Smooth muscle cell (in vitro differentiated cells): ENCODE results near the gene MYO5B. TPM values are rescaled to one million over a fixed set of nuclear protein-coding genes. Genes with fewer than 3 reads are reported as not detected.

ENCODE experiments used
- DNase-seq: peaks from one replicate; lab custom pipeline; 2025; ENCODE audit not compliant: unreplicated experiment; lab: John Stamatoyannopoulos, UW
- H2AFZ ChIP-seq: fragments of 200-600 bp; sonication (generic); 2 replicates; pipeline ENCODE4 v1.6.0; 2016; ENCODE audit warnings: antibody characterized with exemption, low read depth, mild to moderate bottlenecking
- H3F3A ChIP-seq: fragments of 200-600 bp; sonication (generic); 2 replicates; pipeline ENCODE4 v1.6.0; 2017; ENCODE audit warnings: antibody characterized with exemption, low read depth
- H3K27ac ChIP-seq: fragments of 200-600 bp; sonication (generic); 2 replicates; pipeline ENCODE4 v1.5.1; 2016; ENCODE audit warnings: low read depth, mild to moderate bottlenecking
- H3K27me3 ChIP-seq: fragments of 200-600 bp; sonication (generic); 2 replicates; pipeline ENCODE4 v1.6.1; 2016; ENCODE audit warnings: low read depth, mild to moderate bottlenecking
- H3K36me3 ChIP-seq: fragments of 200-600 bp; sonication (generic); 2 replicates; pipeline ENCODE4 v1.5.1; 2016; ENCODE audit warnings: low read depth
- H3K4me1 ChIP-seq: fragments of 200-600 bp; sonication (generic); 2 replicates; pipeline ENCODE4 v1.5.1; 2016; ENCODE audit warnings: low read depth
- H3K4me2 ChIP-seq: fragments of 200-600 bp; sonication (generic); 2 replicates; pipeline ENCODE4 v1.6.0; 2016; ENCODE audit warnings: mild to moderate bottlenecking
- H3K4me3 ChIP-seq: fragments of 200-600 bp; sonication (generic); 2 replicates; pipeline ENCODE4 v1.5.1; 2016; ENCODE audit warnings: mild to moderate bottlenecking
- H3K79me2 ChIP-seq: fragments of 200-600 bp; sonication (generic); 2 replicates; pipeline ENCODE4 v1.6.0; 2016; ENCODE audit warnings: low read depth, mild to moderate bottlenecking
- H3K9ac ChIP-seq: fragments of 200-600 bp; sonication (generic); 2 replicates; pipeline ENCODE4 v1.6.0; 2016; ENCODE audit warnings: low read depth
- H3K9me3 ChIP-seq: fragments of 200-600 bp; sonication (generic); replicated peaks from 2 replicates; pipeline ENCODE4 v1.5.1; 2016; ENCODE audit warnings: low read depth
- H4K20me1 ChIP-seq: fragments of 200-600 bp; sonication (generic); 2 replicates; pipeline ENCODE4 v1.6.0; 2016; ENCODE audit warnings: low read depth
- WGBS: methylation state at CpG from one replicate; pipeline ENCODE4 v1.1.7; 2016; ENCODE audit warnings: low lambda C conversion rate; 5-methylcytosine and 5-hydroxymethylcytosine counted together
- polyA plus RNA-seq: library from polyadenylated mRNA; unstranded; fragments of >200 nt; fragmentation: Nextera tagmentation; extraction: Ambion mirVana; gene quantifications from 2 replicates; pipeline ENCODE4 v1.2.1, GENCODE V29; 2016
- total RNA-seq: library from RNA; depleted of rRNA; stranded (reverse); fragments of >200 nt; gene quantifications from 2 replicates; pipeline ENCODE4 v1.2.3, GENCODE V29; 2014
- TF ChIP-seq, protein P1 (sequence below): fragments of 200-600 bp; sonication (generic); IDR thresholded peaks from 2 replicates; pipeline ENCODE4 v1.5.1; 2017; ENCODE audit warnings: borderline replicate concordance, mild to moderate bottlenecking, antibody characterized with exemption; ENCODE audit not compliant: insufficient read depth, poor library complexity, severe bottlenecking

The MYO5B gene
- total and polyA plus RNA-seq, 2 experiments from 2014 or later, result 1.7 to 25.3 TPM

DNA sequence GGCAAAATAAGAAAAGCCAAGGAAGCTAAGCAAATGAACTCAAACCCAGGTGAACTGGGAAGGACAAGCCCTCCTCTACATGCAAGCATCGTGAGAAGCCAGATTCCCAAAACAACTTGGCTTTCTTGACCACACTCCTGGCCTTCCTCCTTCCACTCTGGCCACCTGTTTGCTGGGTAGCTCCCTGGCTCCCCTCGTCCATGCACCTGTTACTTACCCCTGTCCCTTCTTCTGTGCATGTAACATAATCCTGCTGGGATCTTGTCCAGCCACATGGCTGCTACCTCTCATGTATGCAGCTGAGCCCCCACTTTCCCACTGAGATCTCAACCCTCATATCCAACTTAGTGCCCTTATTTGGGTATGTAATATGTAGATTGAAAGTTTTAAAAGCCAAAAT, 121.6 kb downstream of the MYO5B start:
- Histone ChIP-seq H3F3A (no peaks in the 10 kb centered on the region), H2AFZ (no peak overlapping the region), H4K20me1 (no peaks in the 10 kb centered on the region), H3K4me2 (no peak overlapping the region), H3K27ac (no peak overlapping the region), H3K4me1 (no peaks in the 10 kb centered on the region), H3K36me3 (no peaks in the 10 kb centered on the region), H3K4me3 (no peak overlapping the region), H3K79me2 (no peaks in the 10 kb centered on the region), H3K9ac (no peak overlapping the region), H3K9me3 (no peaks in the 10 kb centered on the region), H3K27me3 (no peaks in the 10 kb centered on the region)
- no peak for DNase-seq
- TF ChIP-seq, protein P1, sequence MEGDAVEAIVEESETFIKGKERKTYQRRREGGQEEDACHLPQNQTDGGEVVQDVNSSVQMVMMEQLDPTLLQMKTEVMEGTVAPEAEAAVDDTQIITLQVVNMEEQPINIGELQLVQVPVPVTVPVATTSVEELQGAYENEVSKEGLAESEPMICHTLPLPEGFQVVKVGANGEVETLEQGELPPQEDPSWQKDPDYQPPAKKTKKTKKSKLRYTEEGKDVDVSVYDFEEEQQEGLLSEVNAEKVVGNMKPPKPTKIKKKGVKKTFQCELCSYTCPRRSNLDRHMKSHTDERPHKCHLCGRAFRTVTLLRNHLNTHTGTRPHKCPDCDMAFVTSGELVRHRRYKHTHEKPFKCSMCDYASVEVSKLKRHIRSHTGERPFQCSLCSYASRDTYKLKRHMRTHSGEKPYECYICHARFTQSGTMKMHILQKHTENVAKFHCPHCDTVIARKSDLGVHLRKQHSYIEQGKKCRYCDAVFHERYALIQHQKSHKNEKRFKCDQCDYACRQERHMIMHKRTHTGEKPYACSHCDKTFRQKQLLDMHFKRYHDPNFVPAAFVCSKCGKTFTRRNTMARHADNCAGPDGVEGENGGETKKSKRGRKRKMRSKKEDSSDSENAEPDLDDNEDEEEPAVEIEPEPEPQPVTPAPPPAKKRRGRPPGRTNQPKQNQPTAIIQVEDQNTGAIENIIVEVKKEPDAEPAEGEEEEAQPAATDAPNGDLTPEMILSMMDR, result no peak
- 93% methylated on average over 2 of the region's 2 CpGs for WGBS

DNA sequence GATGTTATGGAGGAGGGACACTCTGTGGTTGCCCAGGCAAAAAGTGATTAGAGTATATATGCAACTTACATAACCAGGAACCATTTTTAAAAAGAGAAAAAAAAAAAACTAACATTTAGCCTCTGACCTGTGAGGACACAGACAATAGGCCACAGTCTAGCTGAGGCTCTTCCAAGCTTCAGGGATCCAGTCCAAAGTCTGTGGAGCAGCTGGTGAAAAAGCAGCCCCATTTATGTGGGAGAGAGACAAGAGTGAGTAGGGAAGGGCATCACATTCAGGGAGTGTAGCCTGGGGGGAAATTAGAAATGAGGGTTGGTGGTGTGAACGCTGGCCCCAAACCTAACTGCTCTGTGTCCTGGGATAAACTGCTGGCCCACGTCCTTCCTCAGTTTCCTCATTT, 122.8 kb downstream of the MYO5B start:
- no peaks in the 10 kb centered on the region for H3K4me1 ChIP-seq
- H3K36me3 ChIP-seq, result no peaks in the 10 kb centered on the region
- no peak for DNase-seq
- no peaks in the 10 kb centered on the region for H3F3A ChIP-seq
- H3K4me3 ChIP-seq, result no peak overlapping the region
- H3K9ac ChIP-seq, result no peak overlapping the region
- no peak overlapping the region for H3K27ac ChIP-seq
- H4K20me1 ChIP-seq, result no peaks in the 10 kb centered on the region
- no peak overlapping the region for H3K4me2 ChIP-seq
- no peak overlapping the region for H2AFZ ChIP-seq
- H3K27me3 ChIP-seq, result no peaks in the 10 kb centered on the region
- H3K79me2 ChIP-seq, result no peaks in the 10 kb centered on the region
- H3K9me3 ChIP-seq, result no peaks in the 10 kb centered on the region
- 88% methylated on average over 2 of the region's 2 CpGs for WGBS
- TF ChIP-seq, protein P1, result no peak

DNA sequence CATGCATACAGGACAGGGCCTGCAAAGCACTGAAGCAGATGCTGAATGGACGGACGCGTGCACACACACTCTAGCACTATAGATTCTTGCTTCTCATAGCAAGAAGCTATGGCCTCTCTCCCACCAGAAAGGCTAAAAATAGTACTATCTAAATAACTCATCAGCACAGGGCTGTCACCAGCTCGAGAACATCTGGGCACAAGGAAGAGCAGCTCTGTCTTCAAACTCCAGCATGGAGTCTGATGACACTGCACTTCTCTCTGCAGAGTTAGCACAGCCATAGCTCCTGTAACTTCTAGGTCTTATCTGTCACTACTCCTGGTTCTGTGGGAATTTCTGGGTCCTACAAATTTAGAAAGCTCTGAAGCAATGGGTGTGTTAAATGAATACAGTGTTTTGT, 123.5 kb downstream of the MYO5B start:
- Histone ChIP-seq H3K9ac (no peak overlapping the region), H3K4me1 (no peaks in the 10 kb centered on the region), H3K79me2 (no peaks in the 10 kb centered on the region), H3K9me3 (no peaks in the 10 kb centered on the region), H3F3A (no peaks in the 10 kb centered on the region), H4K20me1 (no peaks in the 10 kb centered on the region), H3K4me3 (no peak overlapping the region), H3K4me2 (no peak overlapping the region), H3K27ac (no peak overlapping the region), H3K27me3 (no peaks in the 10 kb centered on the region), H3K36me3 (no peaks in the 10 kb centered on the region), H2AFZ (no peak overlapping the region)
- TF ChIP-seq, protein P1, result no peak
- no peak for DNase-seq
- WGBS, result 66% methylated on average over 4 of the region's 4 CpGs

DNA sequence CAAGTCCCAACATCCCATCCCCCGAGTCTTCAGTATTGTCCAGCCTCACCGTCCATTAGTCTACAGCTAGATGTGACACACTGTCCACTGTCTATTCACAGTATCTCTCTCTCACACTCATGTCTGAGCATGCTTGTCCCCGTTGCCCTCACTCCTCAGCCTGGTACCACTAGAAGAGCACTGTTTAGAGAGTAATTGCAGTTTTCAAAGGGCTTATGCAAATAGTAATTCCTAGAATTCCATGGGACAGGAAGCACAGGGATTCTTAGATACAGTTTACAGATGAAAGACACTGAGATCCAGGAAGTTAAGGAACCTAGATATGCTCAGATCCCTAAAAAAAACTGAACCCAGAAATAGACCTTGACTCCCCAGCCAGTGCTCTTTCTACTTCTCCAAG, 125.5 kb downstream of the MYO5B start:
- TF ChIP-seq, protein P1, result no peak
- no peaks in the 10 kb centered on the region for H3K27me3 ChIP-seq
- no peak overlapping the region for H3K4me3 ChIP-seq
- no peaks in the 10 kb centered on the region for H3K4me1 ChIP-seq
- 83% methylated on average over 3 of the region's 3 CpGs for WGBS
- no peaks in the 10 kb centered on the region for H3K36me3 ChIP-seq
- no peaks in the 10 kb centered on the region for H4K20me1 ChIP-seq
- no peaks in the 10 kb centered on the region for H3F3A ChIP-seq
- H3K9ac ChIP-seq, result no peak overlapping the region
- no peaks in the 10 kb centered on the region for H3K79me2 ChIP-seq
- H3K4me2 ChIP-seq, result no peak overlapping the region
- H2AFZ ChIP-seq, result no peak overlapping the region
- no peak for DNase-seq
- H3K9me3 ChIP-seq, result no peaks in the 10 kb centered on the region
- no peak overlapping the region for H3K27ac ChIP-seq
